Small intestine (tissue), 7 donors: Measurements from ENCODE around the gene NDC1. TPM values are rescaled to one million over a fixed set of nuclear protein-coding genes. Genes with fewer than 3 reads are reported as not detected.

Source experiments
- DNase-seq, 2 donors: peaks; one replicate each; pipeline versions ENCODE4 v3.0.0 to v3.0.0-alpha.2; 2013
- FAIRE-seq: peaks from 2 replicates; lab custom pipeline; 2012; peaks lifted over from hg19 to GRCh38; lab: Jason Lieb, UNC
- H3K27ac ChIP-seq, 3 donors: one replicate each; pipeline ENCODE4 v1.5.1; 2013; ENCODE audit warnings: low read length in 2 of 3, mild to moderate bottlenecking in 2 of 3, control low read depth in 1 of 3, inconsistent platforms in 1 of 3, low read depth in 1 of 3, moderate library complexity in 1 of 3
- H3K27me3 ChIP-seq, 3 donors: one replicate each; pipeline ENCODE4 v1.6.1; 2013; ENCODE audit warnings: low read length in 3 of 3, inconsistent platforms in 1 of 3; ENCODE audit not compliant: control insufficient read depth in 3 of 3, insufficient read depth in 3 of 3
- H3K36me3 ChIP-seq, 3 donors: one replicate each; pipeline ENCODE4 v1.6.1; 2013; ENCODE audit warnings: low read length in 3 of 3, inconsistent platforms in 1 of 3, low read depth in 1 of 3, mild to moderate bottlenecking in 1 of 3, moderate library complexity in 1 of 3; ENCODE audit not compliant: control insufficient read depth in 3 of 3, insufficient read depth in 2 of 3
- H3K4me1 ChIP-seq, 3 donors: one replicate each; pipeline ENCODE4 v1.6.1; 2013; ENCODE audit warnings: low read length in 2 of 3, inconsistent platforms in 1 of 3, low read depth in 1 of 3, mild to moderate bottlenecking in 1 of 3, moderate library complexity in 1 of 3; ENCODE audit not compliant: control insufficient read depth in 3 of 3, insufficient read depth in 2 of 3
- H3K4me3 ChIP-seq, 3 donors: one replicate each; pipeline ENCODE4 v1.5.1; 2013; ENCODE audit warnings: low read length in 3 of 3, control low read depth in 1 of 3, inconsistent platforms in 1 of 3, low read depth in 1 of 3, mild to moderate bottlenecking in 1 of 3, moderate library complexity in 1 of 3
- H3K9me3 ChIP-seq, 2 donors: one replicate each; pipeline ENCODE4 v1.6.1; 2013; ENCODE audit warnings: low read depth in 1 of 2, low read length in 1 of 2; ENCODE audit not compliant: control insufficient read depth in 2 of 2, insufficient read depth in 1 of 2
- WGBS, 3 donors: extraction: QIAGEN DNeasy Blood & Tissue Kit; methylation state at CpG; one replicate each; pipeline ENCODE4 v1.1.7; 2013; 5-methylcytosine and 5-hydroxymethylcytosine counted together
- polyA plus RNA-seq, 4 donors: library from polyadenylated mRNA; stranded (reverse) in 3 of 4; unstranded in 1 of 4; fragments of 200-250 nt in 3 of 4; fragments of 120-200 nt in 1 of 4; gene quantifications; one replicate each; pipeline versions ENCODE4 v1.2.1 to v1.2.3, GENCODE V29; 2013
- donor health status: healthy with polysubstance abuse.
- donor health status: control.
- donor health status: control.
- donor health status: Bipolar disorder and iron deficiency.
- donor health status: healthy.

NDC1 gene
- polyA plus RNA-seq, 4 donors = 1.1 to 20.2 (median 9.2) TPM

DNA sequence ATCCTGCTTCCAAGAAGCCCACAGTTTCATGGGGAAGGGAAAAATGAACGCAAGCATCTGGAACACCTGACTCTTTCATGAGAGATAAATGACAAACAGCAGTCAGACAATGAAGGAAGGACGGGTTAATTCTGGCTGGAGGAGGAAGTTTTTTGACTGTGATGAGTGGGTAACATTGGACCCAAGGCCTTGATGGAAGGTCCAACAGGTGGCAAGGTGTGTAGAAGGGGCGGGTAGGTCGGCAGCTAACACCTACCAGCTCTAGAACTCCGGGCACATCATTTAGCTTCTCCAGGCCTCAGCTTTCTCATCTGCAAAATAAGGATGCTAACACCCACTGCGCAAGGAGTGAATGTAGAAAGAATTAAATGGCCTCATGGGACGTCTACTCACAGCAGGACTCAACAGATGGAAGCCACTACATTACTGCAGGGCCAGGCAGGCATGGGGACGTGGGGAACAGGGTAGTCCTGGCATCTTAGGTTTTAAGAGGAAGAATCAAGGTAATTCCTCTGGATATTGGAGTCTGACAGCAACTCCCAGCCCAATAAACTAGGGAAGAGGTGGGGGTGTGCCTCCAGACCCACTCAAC, 112.0 kb downstream of the NDC1 start:
- Histone ChIP-seq H3K4me1 (no peaks in the 10 kb centered on the region), H3K36me3 (no peaks in the 10 kb centered on the region), H3K4me3 (no peak overlapping the region), H3K27ac (no peak overlapping the region), H3K9me3 (no peaks in the 10 kb centered on the region), H3K27me3 (peaks cover 0 to 9% (median 0%) of the 10 kb centered on the region in 3 donors)
- no peak for FAIRE-seq
- 86 to 89% (median 89%) methylated on average over 8 of the region's 8 CpGs for WGBS, 3 donors
- no peak for DNase-seq

GRCh38 chr1:53725238-53725689, 112.8 kb downstream of the NDC1 start:
- no peak overlapping the region for H3K27ac ChIP-seq
- WGBS, 3 donors = 43 to 63% (median 62%) methylated on average over 6 of the region's 6 CpGs
- H3K27me3 ChIP-seq = peaks cover 0 to 6% (median 0%) of the 10 kb centered on the region in 3 donors
- H3K36me3 ChIP-seq = no peaks in the 10 kb centered on the region
- FAIRE-seq = no peak
- DNase-seq = no peak
- H3K4me1 ChIP-seq = no peaks in the 10 kb centered on the region
- no peaks in the 10 kb centered on the region for H3K9me3 ChIP-seq
- no peak overlapping the region for H3K4me3 ChIP-seq

GRCh38 chr1:53722025-53722424, 116.1 kb downstream of the NDC1 start:
- Histone ChIP-seq H3K36me3 (no peaks in the 10 kb centered on the region), H3K4me1 (no peaks in the 10 kb centered on the region)
- FAIRE-seq = no peak

DNA sequence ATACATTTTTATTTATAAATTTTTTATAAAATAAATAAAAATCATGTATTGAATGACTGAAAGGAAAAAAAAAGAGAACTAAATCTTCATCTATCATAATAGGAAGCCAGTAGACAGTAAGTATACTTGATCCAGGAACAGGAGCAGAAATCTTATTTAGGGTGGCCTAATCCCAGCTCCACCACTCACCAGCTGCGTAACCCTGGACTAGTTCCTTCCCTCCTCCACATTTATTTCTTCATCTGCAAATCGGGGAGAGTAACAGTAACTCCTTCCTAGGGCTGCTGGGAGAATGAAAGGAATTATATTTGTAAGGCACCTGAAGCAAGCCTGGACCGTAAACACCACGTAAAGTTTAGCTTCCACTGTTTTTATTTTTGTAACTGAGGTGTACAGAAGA, 117.0 kb downstream of the NDC1 start:
- Histone ChIP-seq H3K27ac (no peak overlapping the region), H3K27me3 (peaks cover 0 to 6% (median 0%) of the 10 kb centered on the region in 3 donors), H3K4me3 (no peak overlapping the region), H3K36me3 (no peaks in the 10 kb centered on the region), H3K9me3 (no peaks in the 10 kb centered on the region), H3K4me1 (no peaks in the 10 kb centered on the region)
- DNase-seq (no peak), FAIRE-seq (no peak)
- WGBS, 3 donors = 80 to 84% (median 82%) methylated on average over 4 of the region's 4 CpGs

More at GRCh38 chr1:53722025-53722424, 116.1 kb downstream of the NDC1 start:
- 90 to 95% (median 90%) methylated on average over 1 of the region's 1 CpG for WGBS, 3 donors
- no peak for DNase-seq
- Histone ChIP-seq H3K4me3 (no peak overlapping the region), H3K9me3 (no peaks in the 10 kb centered on the region), H3K27ac (no peak overlapping the region), H3K27me3 (peaks cover 0 to 6% (median 0%) of the 10 kb centered on the region in 3 donors)

GRCh38 chr1:53719469-53719868, 118.6 kb downstream of the NDC1 start:
- Histone ChIP-seq H3K27me3 (peaks cover 0 to 2% (median 0%) of the 10 kb centered on the region in 3 donors), H3K9me3 (no peaks in the 10 kb centered on the region), H3K4me1 (no peaks in the 10 kb centered on the region), H3K36me3 (no peaks in the 10 kb centered on the region), H3K27ac (no peak overlapping the region), H3K4me3 (no peak overlapping the region)
- FAIRE-seq = no peak
- DNase-seq = no peak
- 73 to 85% (median 84%) methylated on average over 2 of the region's 2 CpGs for WGBS, 3 donors

DNA sequence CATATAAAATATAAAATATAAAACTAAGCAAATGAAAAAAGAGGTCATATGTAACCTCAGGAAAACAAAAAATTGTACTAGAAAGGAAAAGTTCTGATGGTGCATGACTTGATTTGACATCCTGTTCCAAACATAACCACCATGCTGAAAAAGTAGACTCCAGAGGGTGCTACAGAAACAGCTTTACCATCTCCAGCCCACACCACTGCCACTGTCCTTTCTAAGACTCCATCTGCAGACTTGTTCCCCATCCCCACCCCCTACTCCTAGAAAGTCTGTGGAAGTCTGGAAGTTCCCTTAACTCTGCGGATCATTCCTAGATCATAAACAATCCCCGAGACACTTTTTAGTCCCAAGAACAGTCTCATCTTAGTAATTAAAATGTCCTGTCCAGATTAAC, 119.7 kb downstream of the NDC1 start:
- Histone ChIP-seq H3K4me3 (no peak overlapping the region), H3K27ac (no peak overlapping the region), H3K9me3 (no peaks in the 10 kb centered on the region), H3K27me3 (peaks cover 0 to 2% (median 0%) of the 10 kb centered on the region in 3 donors), H3K36me3 (no peaks in the 10 kb centered on the region), H3K4me1 (no peaks in the 10 kb centered on the region)
- FAIRE-seq (no peak), DNase-seq (no peak)
- 72 to 90% (median 79%) methylated on average over 2 of the region's 2 CpGs for WGBS, 3 donors

GRCh38 chr1:53717025-53717804, 120.9 kb downstream of the NDC1 start:
- no peak overlapping the region for H3K27ac ChIP-seq
- WGBS, 3 donors = 72 to 81% (median 76%) methylated on average over 6 of the region's 6 CpGs
- DNase-seq = no peak

GRCh38 chr1:53716150-53716549, 121.9 kb downstream of the NDC1 start:
- no peaks in the 10 kb centered on the region for H3K4me1 ChIP-seq
- H3K27ac ChIP-seq = no peak overlapping the region
- peaks cover 0 to 2% (median 0%) of the 10 kb centered on the region in 3 donors for H3K27me3 ChIP-seq
- no peaks in the 10 kb centered on the region for H3K36me3 ChIP-seq
- FAIRE-seq (no peak), DNase-seq (no peak)
- 84 to 87% (median 85%) methylated on average over 5 of the region's 5 CpGs for WGBS, 3 donors
- H3K4me3 ChIP-seq = no peak overlapping the region
- no peaks in the 10 kb centered on the region for H3K9me3 ChIP-seq

More at GRCh38 chr1:53717025-53717804, 120.9 kb downstream of the NDC1 start:
- no peak for FAIRE-seq
- Histone ChIP-seq H3K27me3 (peaks cover 0 to 2% (median 0%) of the 10 kb centered on the region in 3 donors), H3K36me3 (no peaks in the 10 kb centered on the region), H3K4me1 (no peaks in the 10 kb centered on the region), H3K9me3 (no peaks in the 10 kb centered on the region), H3K4me3 (no peak overlapping the region)
